SK-N-SH (cell line): ENCODE data around the gene SH3BGR. TPM values are rescaled to one million over a fixed set of nuclear protein-coding genes. Genes with fewer than 3 reads are reported as not detected.

ENCODE experiments used
- CTCF ChIA-PET: fragments of 300-600, 350-600 bp; formaldehyde crosslinking; extraction: SDS; loops from one replicate; lab custom pipeline; 2021; lab: Yijun Ruan, JAX
- POLR2A ChIA-PET: fragments of 350-600 bp; sonication (Branson Sonifier 250); formaldehyde crosslinking; extraction: SDS; loops from one replicate; lab custom pipeline; 2020; ENCODE audit warnings: antibody characterized with exemption, inconsistent platforms; lab: Yijun Ruan, JAX
- DNase-seq: peaks from one replicate; pipeline ENCODE4 v3.0.0; 2012
- H2AFZ ChIP-seq: fragments of 200-600 bp; sonication (generic); 2 replicates; pipeline ENCODE4 v1.8.1; 2016; ENCODE audit warnings: antibody characterized with exemption, mild to moderate bottlenecking, low read depth
- H3F3A ChIP-seq: fragments of 200-600 bp; sonication (generic); replicated peaks from 2 replicates; pipeline ENCODE3; 2016; ENCODE audit warnings: antibody characterized with exemption, mild to moderate bottlenecking; ENCODE audit not compliant: insufficient read depth
- H3K27ac ChIP-seq, 2 experiments: fragments of 200-500 bp in 1 of 2; fragments of 200-600 bp in 1 of 2; sonication (Bioruptor generic) in 1 of 2; sonication (generic), shearing (Covaris generic) in 1 of 2; 2 replicates each; pipeline versions ENCODE4 v1.5.1 to v1.6.1; 2014 to 2016; ENCODE audit warnings: low read depth in 2 of 2, inconsistent platforms in 1 of 2, low read length in 1 of 2, mild to moderate bottlenecking in 1 of 2, mixed read lengths in 1 of 2
- H3K27me3 ChIP-seq: fragments of 200-600 bp; sonication (generic), shearing (Covaris generic); 2 replicates; pipeline ENCODE4 v1.6.1; 2016; ENCODE audit warnings: mixed run types; ENCODE audit not compliant: insufficient read depth
- H3K36me3 ChIP-seq, 2 experiments: fragments of 200-500 bp in 1 of 2; fragments of 200-600 bp in 1 of 2; sonication (Bioruptor generic) in 1 of 2; sonication (generic) in 1 of 2; replicated peaks in 1 of 2; 2 replicates each; pipeline versions ENCODE3 to v1.5.1; 2014 to 2016; ENCODE audit warnings: low read length in 1 of 2, mild to moderate bottlenecking in 1 of 2; ENCODE audit not compliant: insufficient read depth in 2 of 2, control insufficient read depth in 1 of 2
- H3K4me1 ChIP-seq, 2 experiments: fragments of 200-500 bp in 1 of 2; fragments of 200-600 bp in 1 of 2; sonication (Bioruptor generic) in 1 of 2; sonication (generic), shearing (Covaris generic) in 1 of 2; 2 replicates each; pipeline versions ENCODE4 v1.5.1 to v1.6.1; 2014 to 2016; ENCODE audit warnings: low read depth in 1 of 2, low read length in 1 of 2, mixed run types in 1 of 2; ENCODE audit not compliant: insufficient read depth in 2 of 2, control insufficient read depth in 1 of 2
- H3K4me2 ChIP-seq: fragments of 200-600 bp; sonication (generic), shearing (Covaris generic); 2 replicates; pipeline ENCODE4 v1.6.1; 2017; ENCODE audit warnings: mixed run types
- H3K4me3 ChIP-seq, 2 experiments: fragments of 200-500 bp in 1 of 2; fragments of 200-600 bp in 1 of 2; sonication (Bioruptor generic) in 1 of 2; sonication (generic), shearing (Covaris generic) in 1 of 2; 2 replicates each; pipeline versions ENCODE4 v1.5.1 to v1.8.1; 2014 to 2016; ENCODE audit warnings: low read depth in 2 of 2, inconsistent platforms in 1 of 2, low read length in 1 of 2, mild to moderate bottlenecking in 1 of 2, mixed read lengths in 1 of 2, moderate library complexity in 1 of 2
- H3K79me2 ChIP-seq: fragments of 200-600 bp; sonication (generic); 2 replicates; pipeline ENCODE4 v1.8.1; 2017; ENCODE audit warnings: mild to moderate bottlenecking; ENCODE audit not compliant: insufficient read depth
- H3K9ac ChIP-seq: fragments of 200-600 bp; sonication (generic); 2 replicates; pipeline ENCODE4 v1.6.1; 2017; ENCODE audit warnings: mixed run types
- H3K9me2 ChIP-seq: fragments of 200-600 bp; sonication (generic); 2 replicates; pipeline ENCODE4 v1.6.1; 2017; ENCODE audit warnings: mixed run types
- H3K9me3 ChIP-seq: fragments of 200-600 bp; sonication (generic); 2 replicates; pipeline ENCODE4 v1.6.1; 2017; ENCODE audit warnings: mixed run types, mild to moderate bottlenecking, moderate library complexity
- H4K20me1 ChIP-seq: fragments of 200-600 bp; sonication (generic); 2 replicates; pipeline ENCODE4 v1.6.1; 2017; ENCODE audit warnings: mild to moderate bottlenecking, mixed run types; ENCODE audit not compliant: insufficient read depth
- EZH2phosphoT487 ChIP-seq: fragments of 200-600 bp; sonication (generic); IDR thresholded peaks from 2 replicates; pipeline ENCODE4 v1.6.1; 2017; ENCODE audit warnings: low read depth, mixed run types, mild to moderate bottlenecking, antibody characterized with exemption, moderate library complexity, borderline replicate concordance
- FOXJ3 ChIP-seq: sonication (generic); formaldehyde crosslinking; IDR thresholded peaks from 2 replicates; pipeline ENCODE4 v1.5.1; 2020; ENCODE audit warnings: mild to moderate bottlenecking, missing genetic modification reagents
- GATA2 ChIP-seq: sonication (generic); formaldehyde crosslinking; IDR thresholded peaks from 2 replicates; pipeline ENCODE4 v1.5.0; 2020; ENCODE audit warnings: mild to moderate bottlenecking, missing genetic modification reagents
- JUND ChIP-seq: IDR thresholded peaks from 2 replicates; pipeline ENCODE4 v1.4.0; 2012
- NFIC ChIP-seq: IDR thresholded peaks from 2 replicates; pipeline ENCODE4 v1.4.0; 2012; ENCODE audit warnings: borderline replicate concordance
- SIN3A ChIP-seq: IDR thresholded peaks from 2 replicates; pipeline ENCODE4 v1.6.1; 2012; ENCODE audit warnings: low read depth, mild to moderate bottlenecking, low read length, moderate library complexity, borderline replicate concordance
- SMC3 ChIP-seq: IDR thresholded peaks from 2 replicates; pipeline ENCODE4 v1.6.1; 2012; ENCODE audit warnings: low read depth, low read length, improper control_type of control experiment
- TAF1 ChIP-seq: IDR thresholded peaks from 2 replicates; pipeline ENCODE4 v1.6.1; 2012; ENCODE audit warnings: low read depth, mild to moderate bottlenecking, low read length, moderate library complexity, borderline replicate concordance
- TCF12 ChIP-seq: IDR thresholded peaks from 2 replicates; pipeline ENCODE4 v1.4.0; 2012
- TEAD4 ChIP-seq: IDR thresholded peaks from 2 replicates; pipeline ENCODE4 v1.4.0; 2012; ENCODE audit warnings: mild to moderate bottlenecking, borderline replicate concordance; ENCODE audit not compliant: insufficient read depth
- WGBS: methylation state at CpG from one replicate; pipeline ENCODE4 v1.1.6; 2017; ENCODE audit warnings: low lambda C conversion rate; 5-methylcytosine and 5-hydroxymethylcytosine counted together
- polyA plus RNA-seq, 3 experiments: library from polyadenylated mRNA; depleted of rRNA; stranded (reverse); fragments of >200 nt; gene quantifications; 2 replicates each; pipeline ENCODE4 v1.2.3, GENCODE V29; 2012
- TF ChIP-seq, protein P1 (sequence below): IDR thresholded peaks from 2 replicates; pipeline ENCODE4 v1.4.0; 2012; ENCODE audit warnings: low read depth, borderline replicate concordance
- TF ChIP-seq, protein P2 (sequence below): fragments of 150-350 bp; IDR thresholded peaks from 2 replicates; pipeline ENCODE4 v1.6.1; 2016; ENCODE audit warnings: mild to moderate bottlenecking, low read depth, low read length
- TF ChIP-seq, protein P3 (sequence below): IDR thresholded peaks from 2 replicates; pipeline ENCODE4; 2012
- TF ChIP-seq, protein P4 (sequence below): fragments of 200-600 bp; sonication (generic); IDR thresholded peaks from 2 replicates; pipeline ENCODE4 v1.6.1; 2017; ENCODE audit warnings: antibody characterized with exemption, mild to moderate bottlenecking, moderate library complexity

The SH3BGR gene
- polyA plus RNA-seq, 1 of the 3 experiments (the other 2 are of a cell fraction), result 1.1 TPM

DNA sequence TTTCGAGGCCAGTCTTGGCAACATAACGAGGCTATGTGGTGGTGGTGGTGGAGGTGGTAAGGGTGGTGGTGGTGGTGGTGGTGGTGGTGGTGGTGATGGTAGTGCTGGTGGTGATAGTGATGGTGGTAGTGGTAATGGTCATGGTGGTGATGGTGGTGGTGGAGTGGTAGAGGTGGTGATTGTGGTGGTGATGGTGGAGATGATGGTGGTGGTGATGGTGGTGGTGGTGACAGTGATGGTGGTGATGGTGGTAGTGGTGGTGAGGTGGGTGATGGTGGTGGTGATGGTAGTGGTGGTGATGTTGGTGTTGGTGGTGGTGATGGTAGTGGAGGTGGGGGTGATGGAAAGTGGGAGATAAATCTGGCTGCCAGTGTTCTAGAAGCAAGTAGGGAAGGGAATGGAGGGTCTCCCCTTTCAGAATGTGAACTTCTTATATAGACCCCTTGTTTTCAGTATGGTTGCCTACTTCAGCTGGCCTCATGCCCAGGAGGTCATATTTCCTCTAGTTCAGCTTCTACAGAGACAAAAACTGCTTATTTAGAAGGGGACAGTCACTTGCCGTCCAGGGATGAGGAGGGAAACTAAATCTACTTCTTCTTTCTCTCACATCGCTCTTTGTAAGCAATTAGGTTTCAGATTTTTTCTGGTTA lies 27.5 kb downstream of the SH3BGR start:
- H3K36me3 ChIP-seq, result no peaks in the 10 kb centered on the region
- WGBS, result 46% methylated on average over 4 of the region's 4 CpGs
- CTCF ChIA-PET, result interaction anchor here (0.9 kb wide), 1 partner anchor 39 kb away, joined by 4 read pairs; no protein-coding TSS in a partner anchor
- H3K4me2 ChIP-seq, result no peak overlapping the region
- no peak for DNase-seq
- no peak overlapping the region for H3K4me3 ChIP-seq
- H4K20me1 ChIP-seq, result no peaks in the 10 kb centered on the region
- TF ChIP-seq GATA2 (no peak), TAF1 (no peak)
- TF ChIP-seq, all 33 proteins: peak for 0
- Histone ChIP-seq H2AFZ (no peak overlapping the region), H3K9ac (no peak overlapping the region), H3K9me2 (no peaks in the 10 kb centered on the region), H3K79me2 (no peaks in the 10 kb centered on the region), H3K4me1 (0 out of 4 replicates have a peak, but pooled peaks cover 0 to 5% of the 10 kb centered on the region in 2 experiments), H3K9me3 (no peaks in the 10 kb centered on the region), H3K27ac (no peak overlapping the region), H3K27me3 (no peaks in the 10 kb centered on the region), H3F3A (peaks cover 9% of the 10 kb centered on the region)
- POLR2A ChIA-PET, result no interaction called here

DNA sequence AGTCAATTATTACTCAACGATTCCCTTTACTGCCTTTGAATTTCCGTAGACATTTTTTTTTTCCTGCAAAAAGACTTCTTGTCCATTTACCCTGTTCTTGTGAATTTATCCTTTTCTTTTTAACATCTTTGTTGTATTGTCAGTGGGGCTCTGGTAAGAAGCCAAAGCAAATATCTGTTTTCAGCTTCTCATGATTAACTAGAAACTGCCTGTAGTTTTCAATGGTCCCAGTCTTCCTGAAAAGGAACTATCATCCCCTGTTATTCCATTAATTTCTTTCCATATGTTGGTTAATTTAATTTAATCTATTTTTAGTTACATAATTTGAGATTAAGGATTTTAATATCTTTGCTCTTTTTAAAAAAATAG lies 28.0 kb downstream of the SH3BGR start:
- peaks cover 14% of the 10 kb centered on the region for H3F3A ChIP-seq
- no peaks in the 10 kb centered on the region for H3K9me2 ChIP-seq
- no peak overlapping the region for H3K27ac ChIP-seq
- TF ChIP-seq NFIC (no peak), SIN3A (no peak)
- TF ChIP-seq, protein P1, sequence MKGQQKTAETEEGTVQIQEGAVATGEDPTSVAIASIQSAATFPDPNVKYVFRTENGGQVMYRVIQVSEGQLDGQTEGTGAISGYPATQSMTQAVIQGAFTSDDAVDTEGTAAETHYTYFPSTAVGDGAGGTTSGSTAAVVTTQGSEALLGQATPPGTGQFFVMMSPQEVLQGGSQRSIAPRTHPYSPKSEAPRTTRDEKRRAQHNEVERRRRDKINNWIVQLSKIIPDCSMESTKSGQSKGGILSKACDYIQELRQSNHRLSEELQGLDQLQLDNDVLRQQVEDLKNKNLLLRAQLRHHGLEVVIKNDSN, result no peak
- H3K4me3 ChIP-seq, result no peak overlapping the region
- no peaks in the 10 kb centered on the region for H3K36me3 ChIP-seq
- ChIA-PET POLR2A (no interaction called here), CTCF (interaction anchor here (0.9 kb wide), 1 partner anchor 38 kb away, joined by 4 read pairs; no protein-coding TSS in a partner anchor)
- no peaks in the 10 kb centered on the region for H3K9me3 ChIP-seq
- no peak for DNase-seq
- H4K20me1 ChIP-seq, result no peaks in the 10 kb centered on the region; the same call in 1 of the 2 replicates
- 51% methylated on average over 2 of the region's 2 CpGs for WGBS
- H2AFZ ChIP-seq, result no peak overlapping the region
- H3K79me2 ChIP-seq, result no peaks in the 10 kb centered on the region
- no peak overlapping the region for H3K9ac ChIP-seq
- H3K4me1 ChIP-seq, result 0 out of 4 replicates have a peak, but pooled peaks cover 0 to 5% of the 10 kb centered on the region in 2 experiments
- H3K4me2 ChIP-seq, result no peak overlapping the region
- no peaks in the 10 kb centered on the region for H3K27me3 ChIP-seq

DNA sequence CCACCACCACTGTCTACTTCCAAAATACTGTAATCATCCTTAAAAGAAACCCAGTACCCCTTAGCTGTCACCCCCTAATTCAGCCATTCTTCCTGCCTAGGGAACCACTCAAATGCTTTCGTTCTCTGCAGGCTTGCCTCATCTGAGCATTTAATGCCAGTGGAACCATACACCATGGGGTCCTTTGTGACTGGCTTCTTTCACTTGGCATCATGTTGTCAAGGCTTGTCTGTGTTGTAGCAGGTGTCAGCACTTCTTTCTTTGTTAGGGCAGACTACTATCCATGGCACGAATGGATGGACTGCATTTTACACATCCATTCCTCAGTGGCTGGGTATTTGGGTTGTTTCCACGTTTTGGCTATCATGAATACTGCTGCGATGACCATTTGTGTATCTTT lies 28.5 kb downstream of the SH3BGR start:
- Histone ChIP-seq H3K9me3 (no peaks in the 10 kb centered on the region), H3K79me2 (no peaks in the 10 kb centered on the region), H3K4me3 (no peak overlapping the region), H4K20me1 (no peaks in the 10 kb centered on the region; the same call in 1 of the 2 replicates), H2AFZ (no peak overlapping the region), H3F3A (peaks cover 16% of the 10 kb centered on the region), H3K4me1 (0 out of 4 replicates have a peak, but pooled peaks cover 0 to 5% of the 10 kb centered on the region in 2 experiments), H3K27ac (no peak overlapping the region), H3K4me2 (no peak overlapping the region), H3K27me3 (no peaks in the 10 kb centered on the region), H3K9ac (no peak overlapping the region), H3K9me2 (no peaks in the 10 kb centered on the region), H3K36me3 (no peaks in the 10 kb centered on the region)
- POLR2A ChIA-PET, result no interaction called here
- WGBS, result 58% methylated on average over 4 of the region's 4 CpGs
- TF ChIP-seq, protein P2, sequence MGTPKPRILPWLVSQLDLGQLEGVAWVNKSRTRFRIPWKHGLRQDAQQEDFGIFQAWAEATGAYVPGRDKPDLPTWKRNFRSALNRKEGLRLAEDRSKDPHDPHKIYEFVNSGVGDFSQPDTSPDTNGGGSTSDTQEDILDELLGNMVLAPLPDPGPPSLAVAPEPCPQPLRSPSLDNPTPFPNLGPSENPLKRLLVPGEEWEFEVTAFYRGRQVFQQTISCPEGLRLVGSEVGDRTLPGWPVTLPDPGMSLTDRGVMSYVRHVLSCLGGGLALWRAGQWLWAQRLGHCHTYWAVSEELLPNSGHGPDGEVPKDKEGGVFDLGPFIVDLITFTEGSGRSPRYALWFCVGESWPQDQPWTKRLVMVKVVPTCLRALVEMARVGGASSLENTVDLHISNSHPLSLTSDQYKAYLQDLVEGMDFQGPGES, result no peak
- TF ChIP-seq EZH2phosphoT487 (no peak), JUND (no peak), SMC3 (no peak), TEAD4 (no peak), FOXJ3 (CRISPR knock-in tag) (no peak), TCF12 (no peak)
- TF ChIP-seq, protein P3, sequence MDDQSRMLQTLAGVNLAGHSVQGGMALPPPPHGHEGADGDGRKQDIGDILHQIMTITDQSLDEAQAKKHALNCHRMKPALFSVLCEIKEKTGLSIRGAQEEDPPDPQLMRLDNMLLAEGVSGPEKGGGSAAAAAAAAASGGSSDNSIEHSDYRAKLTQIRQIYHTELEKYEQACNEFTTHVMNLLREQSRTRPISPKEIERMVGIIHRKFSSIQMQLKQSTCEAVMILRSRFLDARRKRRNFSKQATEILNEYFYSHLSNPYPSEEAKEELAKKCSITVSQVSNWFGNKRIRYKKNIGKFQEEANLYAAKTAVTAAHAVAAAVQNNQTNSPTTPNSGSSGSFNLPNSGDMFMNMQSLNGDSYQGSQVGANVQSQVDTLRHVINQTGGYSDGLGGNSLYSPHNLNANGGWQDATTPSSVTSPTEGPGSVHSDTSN, result no peak
- TF ChIP-seq, protein P4, sequence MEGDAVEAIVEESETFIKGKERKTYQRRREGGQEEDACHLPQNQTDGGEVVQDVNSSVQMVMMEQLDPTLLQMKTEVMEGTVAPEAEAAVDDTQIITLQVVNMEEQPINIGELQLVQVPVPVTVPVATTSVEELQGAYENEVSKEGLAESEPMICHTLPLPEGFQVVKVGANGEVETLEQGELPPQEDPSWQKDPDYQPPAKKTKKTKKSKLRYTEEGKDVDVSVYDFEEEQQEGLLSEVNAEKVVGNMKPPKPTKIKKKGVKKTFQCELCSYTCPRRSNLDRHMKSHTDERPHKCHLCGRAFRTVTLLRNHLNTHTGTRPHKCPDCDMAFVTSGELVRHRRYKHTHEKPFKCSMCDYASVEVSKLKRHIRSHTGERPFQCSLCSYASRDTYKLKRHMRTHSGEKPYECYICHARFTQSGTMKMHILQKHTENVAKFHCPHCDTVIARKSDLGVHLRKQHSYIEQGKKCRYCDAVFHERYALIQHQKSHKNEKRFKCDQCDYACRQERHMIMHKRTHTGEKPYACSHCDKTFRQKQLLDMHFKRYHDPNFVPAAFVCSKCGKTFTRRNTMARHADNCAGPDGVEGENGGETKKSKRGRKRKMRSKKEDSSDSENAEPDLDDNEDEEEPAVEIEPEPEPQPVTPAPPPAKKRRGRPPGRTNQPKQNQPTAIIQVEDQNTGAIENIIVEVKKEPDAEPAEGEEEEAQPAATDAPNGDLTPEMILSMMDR, result no peak
- TF ChIP-seq, protein P1, result no peak
- DNase-seq, result no peak
- CTCF ChIA-PET, result no interaction called here
